Right lobe of liver (tissue), 6 donors: ENCODE results near the gene MLANA. TPM values are rescaled to one million over a fixed set of nuclear protein-coding genes. Genes with fewer than 3 reads are reported as not detected.
A peak's percentile ranks its signal among the peaks of the same experiment; 100 is the strongest.

ENCODE experiments used
- ATAC-seq, 4 donors: fragments of 200-7000 bp; cut with Tn5 transposase; one replicate each; pipeline ENCODE4 v1.9.1; 2020; ENCODE audit warnings: mild to moderate bottlenecking in 4 of 4, moderate library complexity in 4 of 4
- DNase-seq, 3 donors: peaks; one replicate each; pipeline ENCODE4 v3.0.0-alpha.2; 2020
- H3K27ac ChIP-seq, 3 donors: fragments of 200-600 bp; one replicate each; pipeline ENCODE4 v1.8.0; 2022
- H3K27me3 ChIP-seq, 2 donors: fragments of 200-600 bp; one replicate each; pipeline ENCODE4 v1.8.0; 2022
- H3K36me3 ChIP-seq, 4 donors: fragments of 200-600 bp; sonication (generic) in 1 of 4; one replicate each; pipeline versions ENCODE4 v1.5.1 to v1.8.0; 2017 to 2022; ENCODE audit warnings: control low read depth in 1 of 4
- H3K4me1 ChIP-seq, 4 donors: fragments of 200-600 bp; sonication (generic) in 1 of 4; one replicate each; pipeline versions ENCODE4 v1.5.1 to v1.8.0; 2017 to 2022; ENCODE audit warnings: control low read depth in 1 of 4
- H3K4me3 ChIP-seq, 3 donors: fragments of 200-600 bp; one replicate each; pipeline ENCODE4 v1.8.0; 2022
- H3K9me3 ChIP-seq, 4 donors: fragments of 200-600 bp; sonication (generic) in 1 of 4; one replicate each; pipeline versions ENCODE4 v1.5.1 to v1.8.0; 2017 to 2022; ENCODE audit warnings: control low read depth in 1 of 4
- POLR2A ChIP-seq: fragments of 450-650 bp; IDR thresholded peaks from one replicate; pipeline ENCODE4 v1.6.1; 2017; ENCODE audit warnings: antibody characterized with exemption, mild to moderate bottlenecking
- WGBS: methylation state at CpG from one replicate; pipeline ENCODE4 v1.1.6; 2018; ENCODE audit warnings: low coverage, low lambda C conversion rate; ENCODE audit not compliant: insufficient coverage; ENCODE audit errors: missing lambda C conversion rate; 5-methylcytosine and 5-hydroxymethylcytosine counted together
- intact Hi-C, 2 donors: fragments of 100-400 bp; cut with DNase I; formaldehyde crosslinking; loops; one replicate each; pipeline versions ENCODE4 v1.11.2 to v1.14.1; 2022
- total RNA-seq, 6 experiments: library from RNA; depleted of rRNA in 2 of 6; stranded (reverse); fragments of >200 nt in 2 of 6; fragmentation: NEBNext Ultra II Directional in 3 of 6; extraction: Animal tissue kit (Norgen Biotek cat#: 25700) in 3 of 6; gene quantifications; one replicate each; pipeline versions ENCODE4 v1.1.0 to v1.2.4, GENCODE V29; 2016 to 2023
- TF ChIP-seq, protein P1 (sequence below), 4 donors: fragments of 200-600 bp in 3 of 4; fragments of 450-650 bp in 1 of 4; IDR thresholded peaks; one replicate each; pipeline versions ENCODE4 v1.5.1 to v1.8.0; 2016 to 2022; ENCODE audit warnings: antibody characterized with exemption in 4 of 4, mild to moderate bottlenecking in 2 of 4
- donor health status: DM: no; HTN: yes; CAD: no.
- donor health status: DM: no; HTN: no; CAD: no.
- donor health status: DM: no; HTN: no; CAD: no.
- donor health status: DM: no; HTN: yes; CAD: no.
- donor health status: DM: no; HTN: yes; CAD: no.

The MLANA gene
- total RNA-seq, 6 experiments from 2014 or later, result not detected

DNA sequence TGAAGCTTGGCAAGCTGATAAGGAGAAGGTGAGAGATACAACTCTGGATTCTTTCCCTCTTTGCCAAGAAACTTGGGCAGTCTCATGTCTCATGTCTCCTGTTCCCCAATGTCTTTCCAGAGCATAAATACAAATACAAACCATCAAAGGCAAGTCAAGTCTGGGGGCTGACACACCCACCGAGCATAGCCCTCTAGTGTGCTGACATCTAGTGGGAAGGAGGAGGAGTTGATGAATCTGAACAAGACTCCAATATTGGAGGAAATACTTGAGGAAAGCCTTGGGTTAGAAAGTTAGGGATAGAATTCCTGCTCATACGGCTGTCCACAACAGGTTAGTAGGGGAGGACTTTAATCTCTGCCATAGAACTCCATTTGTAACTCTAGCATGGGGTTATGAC, 8.6 kb downstream of the MLANA start:
- no peak overlapping the region for H3K27ac ChIP-seq
- peaks cover 0 to 3% (median 0%) of the 10 kb centered on the region in 4 donors for H3K4me1 ChIP-seq
- DNase-seq, result no peak
- WGBS, result 67% methylated on average over 1 of the region's 2 CpGs
- H3K27me3 ChIP-seq, result no peaks in the 10 kb centered on the region
- TF ChIP-seq, protein P1, sequence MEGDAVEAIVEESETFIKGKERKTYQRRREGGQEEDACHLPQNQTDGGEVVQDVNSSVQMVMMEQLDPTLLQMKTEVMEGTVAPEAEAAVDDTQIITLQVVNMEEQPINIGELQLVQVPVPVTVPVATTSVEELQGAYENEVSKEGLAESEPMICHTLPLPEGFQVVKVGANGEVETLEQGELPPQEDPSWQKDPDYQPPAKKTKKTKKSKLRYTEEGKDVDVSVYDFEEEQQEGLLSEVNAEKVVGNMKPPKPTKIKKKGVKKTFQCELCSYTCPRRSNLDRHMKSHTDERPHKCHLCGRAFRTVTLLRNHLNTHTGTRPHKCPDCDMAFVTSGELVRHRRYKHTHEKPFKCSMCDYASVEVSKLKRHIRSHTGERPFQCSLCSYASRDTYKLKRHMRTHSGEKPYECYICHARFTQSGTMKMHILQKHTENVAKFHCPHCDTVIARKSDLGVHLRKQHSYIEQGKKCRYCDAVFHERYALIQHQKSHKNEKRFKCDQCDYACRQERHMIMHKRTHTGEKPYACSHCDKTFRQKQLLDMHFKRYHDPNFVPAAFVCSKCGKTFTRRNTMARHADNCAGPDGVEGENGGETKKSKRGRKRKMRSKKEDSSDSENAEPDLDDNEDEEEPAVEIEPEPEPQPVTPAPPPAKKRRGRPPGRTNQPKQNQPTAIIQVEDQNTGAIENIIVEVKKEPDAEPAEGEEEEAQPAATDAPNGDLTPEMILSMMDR (IDR thresholded peaks at IDR 0.05), result peak in 1 of 4 donors; percentile 6
- no peak for TF ChIP-seq POLR2A
- intact Hi-C loops, result loop anchor here in 1 of 2 donors (10.0 kb wide), 1 partner anchor 146 kb away; no protein-coding TSS in a partner anchor
- ATAC-seq, result no peak
- no peak overlapping the region for H3K4me3 ChIP-seq
- H3K36me3 ChIP-seq, result no peaks in the 10 kb centered on the region
- H3K9me3 ChIP-seq, result no peaks in the 10 kb centered on the region

DNA sequence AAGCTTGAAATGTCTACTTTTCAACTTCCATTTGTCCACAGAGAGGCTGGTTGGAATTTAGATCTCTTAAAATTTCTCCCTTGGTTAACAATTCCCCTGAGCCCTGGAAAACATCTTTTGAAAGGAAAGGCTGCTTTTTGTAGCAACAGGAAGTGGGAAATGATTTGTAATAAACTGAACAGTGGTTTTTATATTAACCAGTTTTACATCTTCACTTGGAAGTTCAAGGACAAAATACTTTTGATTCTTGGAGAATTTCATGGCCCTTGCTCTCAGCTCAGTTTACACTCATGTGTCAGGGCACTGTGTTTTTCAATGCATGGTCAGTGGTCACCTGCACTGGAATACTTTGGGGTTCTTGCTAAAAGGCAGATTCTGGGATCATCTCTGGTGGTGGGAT, 9.9 kb downstream of the MLANA start:
- Histone ChIP-seq H3K27ac (no peak overlapping the region), H3K4me1 (no peaks in the 10 kb centered on the region), H3K9me3 (no peaks in the 10 kb centered on the region), H3K27me3 (no peaks in the 10 kb centered on the region), H3K36me3 (no peaks in the 10 kb centered on the region), H3K4me3 (no peak overlapping the region)
- TF ChIP-seq, protein P1 (IDR thresholded peaks at IDR 0.05), result no peak
- no peak for TF ChIP-seq POLR2A
- DNase-seq (no peak), ATAC-seq (no peak)
- intact Hi-C loops, result no loop called here

DNA sequence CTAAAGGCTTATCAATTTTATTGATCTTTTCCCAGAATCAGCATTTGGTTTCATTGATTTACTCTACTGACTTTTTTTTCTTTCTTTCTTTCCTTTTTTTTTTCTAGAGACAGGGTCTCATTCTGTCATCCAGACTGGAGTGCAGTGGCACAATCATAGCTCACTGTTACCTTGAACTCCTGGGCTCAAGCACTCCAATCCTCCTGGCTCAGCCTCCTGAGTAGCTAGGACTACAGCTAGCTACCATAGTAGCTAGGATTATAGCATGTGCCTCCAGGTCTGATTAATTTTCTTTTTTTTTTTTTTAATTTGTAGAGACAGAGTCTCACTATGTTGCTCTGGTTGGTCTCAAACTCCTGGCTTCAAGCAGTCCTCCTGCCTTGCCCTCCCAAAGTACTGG, 11.7 kb downstream of the MLANA start:
- no peaks in the 10 kb centered on the region for H3K9me3 ChIP-seq
- no peak overlapping the region for H3K27ac ChIP-seq
- no peaks in the 10 kb centered on the region for H3K36me3 ChIP-seq
- ATAC-seq (no peak), DNase-seq (no peak)
- H3K4me1 ChIP-seq, result no peaks in the 10 kb centered on the region
- no peak for TF ChIP-seq POLR2A
- TF ChIP-seq, protein P1 (IDR thresholded peaks at IDR 0.05), result no peak
- H3K27me3 ChIP-seq, result no peaks in the 10 kb centered on the region
- no peak overlapping the region for H3K4me3 ChIP-seq
- intact Hi-C loops, result no loop called here

DNA sequence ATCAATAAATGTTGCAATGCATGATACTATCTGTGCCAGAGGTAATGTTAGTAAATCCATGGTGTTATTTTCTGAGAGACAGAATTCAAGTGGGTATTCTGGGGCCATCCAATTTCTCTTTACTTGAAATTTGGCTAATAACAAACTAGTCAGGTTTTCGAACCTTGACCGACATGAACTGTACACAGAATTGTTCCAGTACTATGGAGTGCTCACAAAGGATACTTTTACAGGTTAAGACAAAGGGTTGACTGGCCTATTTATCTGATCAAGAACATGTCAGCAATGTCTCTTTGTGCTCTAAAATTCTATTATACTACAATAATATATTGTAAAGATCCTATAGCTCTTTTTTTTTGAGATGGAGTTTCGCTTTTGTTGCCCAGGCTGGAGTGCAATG, 18.2 kb downstream of the MLANA start:
- intact Hi-C loops, result no loop called here
- H3K9me3 ChIP-seq, result no peaks in the 10 kb centered on the region
- TF ChIP-seq, protein P1 (IDR thresholded peaks at IDR 0.05), result no peak
- no peak for TF ChIP-seq POLR2A
- no peak overlapping the region for H3K27ac ChIP-seq
- no peaks in the 10 kb centered on the region for H3K4me1 ChIP-seq
- H3K36me3 ChIP-seq, result no peaks in the 10 kb centered on the region
- ATAC-seq, result peak in 1 of 4 donors; percentile 30
- 23% methylated on average over 2 of the region's 3 CpGs for WGBS
- DNase-seq, result no peak
- no peak overlapping the region for H3K4me3 ChIP-seq
- no peaks in the 10 kb centered on the region for H3K27me3 ChIP-seq

DNA sequence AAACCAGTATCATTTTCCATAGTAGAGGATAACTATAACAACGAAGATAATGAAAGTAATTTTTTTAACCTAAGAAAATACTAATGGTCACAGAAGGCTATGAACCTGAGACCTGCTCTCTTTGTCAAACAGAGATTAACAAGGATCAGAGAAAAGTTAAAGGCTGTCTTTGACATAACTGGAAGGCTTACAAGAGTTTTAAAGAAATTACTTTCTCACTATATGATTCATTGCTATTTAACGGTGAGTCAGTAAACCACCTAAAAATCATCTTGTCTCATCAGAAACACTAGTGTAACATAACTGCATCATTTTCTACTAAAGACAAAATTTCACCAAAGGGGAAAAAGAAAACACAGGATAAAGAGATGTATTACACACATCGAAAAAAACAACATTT, 19.3 kb downstream of the MLANA start:
- Histone ChIP-seq H3K9me3 (no peaks in the 10 kb centered on the region), H3K4me3 (no peak overlapping the region), H3K36me3 (no peaks in the 10 kb centered on the region), H3K27me3 (no peaks in the 10 kb centered on the region), H3K4me1 (no peaks in the 10 kb centered on the region), H3K27ac (no peak overlapping the region)
- WGBS, result 83% methylated on average over 3 of the region's 3 CpGs
- ATAC-seq (no peak), DNase-seq (no peak)
- TF ChIP-seq POLR2A, result no peak
- TF ChIP-seq, protein P1 (IDR thresholded peaks at IDR 0.05), result no peak
- intact Hi-C loops, result no loop called here
